Uterus (tissue), 4 donors: Measurements from ENCODE around the gene ERMAP. TPM values are rescaled to one million over a fixed set of nuclear protein-coding genes. Genes with fewer than 3 reads are reported as not detected.
A peak's percentile ranks its signal among the peaks of the same experiment; 100 is the strongest.

Experiments
- DNase-seq, 2 donors: peaks; one replicate each; pipeline ENCODE4 v3.0.0-alpha.2; 2019 to 2020
- H3K27ac ChIP-seq, 2 donors: fragments of 200-600 bp; sonication (generic); 1 replicate in 1 of 2; 2 replicates in 1 of 2; pipeline ENCODE4 v1.5.1; 2016 to 2018
- H3K27me3 ChIP-seq, 2 donors: fragments of 200-600 bp; sonication (generic); one replicate each; pipeline ENCODE4 v1.5.1; 2018 to 2019; ENCODE audit warnings: control low read depth in 1 of 2
- H3K36me3 ChIP-seq, 2 donors: fragments of 200-600 bp; sonication (generic); one replicate each; pipeline ENCODE4 v1.5.1; 2019; ENCODE audit warnings: control low read depth in 1 of 2
- H3K4me1 ChIP-seq, 2 donors: fragments of 200-600 bp; sonication (generic); one replicate each; pipeline ENCODE4 v1.5.1; 2018 to 2019; ENCODE audit warnings: control low read depth in 1 of 2
- H3K4me3 ChIP-seq, 2 donors: fragments of 200-600 bp; sonication (generic); 1 replicate in 1 of 2; 2 replicates in 1 of 2; pipeline ENCODE4 v1.5.1; 2018 to 2019; ENCODE audit warnings: mild to moderate bottlenecking in 1 of 2
- H3K9me3 ChIP-seq, 2 donors: fragments of 200-600 bp; sonication (generic); one replicate each; pipeline ENCODE4 v1.5.1; 2019; ENCODE audit warnings: control low read depth in 1 of 2
- POLR2A ChIP-seq, 2 donors: fragments of 450-650 bp; IDR thresholded peaks; one replicate each; pipeline ENCODE4 v1.6.1; 2016; ENCODE audit warnings: antibody characterized with exemption in 2 of 2, mild to moderate bottlenecking in 1 of 2, moderate library complexity in 1 of 2
- intact Hi-C: fragments of 100-400 bp; cut with DNase I; formaldehyde crosslinking; loops from one replicate; pipeline ENCODE4 v1.15.1; 2023; ENCODE audit warnings: low total_unique reads
- total RNA-seq, 4 donors: library from RNA; depleted of rRNA in 3 of 4; stranded (reverse); fragments of >200 nt in 3 of 4; gene quantifications; one replicate each; pipeline versions ENCODE4 v1.1.0 to v1.2.4, GENCODE V29; 2014 to 2023
- TF ChIP-seq, protein P1 (sequence below), 4 experiments: fragments of 200-600 bp in 2 of 4; fragments of 450-650 bp in 2 of 4; sonication (generic) in 2 of 4; IDR thresholded peaks; one replicate each; pipeline ENCODE4 v1.5.1; 2016 to 2019; ENCODE audit warnings: antibody characterized with exemption in 4 of 4, mild to moderate bottlenecking in 2 of 4, moderate library complexity in 1 of 4
- donor health status: DM: yes; HTN: yes; CAD: no.

The ERMAP gene, protein sequence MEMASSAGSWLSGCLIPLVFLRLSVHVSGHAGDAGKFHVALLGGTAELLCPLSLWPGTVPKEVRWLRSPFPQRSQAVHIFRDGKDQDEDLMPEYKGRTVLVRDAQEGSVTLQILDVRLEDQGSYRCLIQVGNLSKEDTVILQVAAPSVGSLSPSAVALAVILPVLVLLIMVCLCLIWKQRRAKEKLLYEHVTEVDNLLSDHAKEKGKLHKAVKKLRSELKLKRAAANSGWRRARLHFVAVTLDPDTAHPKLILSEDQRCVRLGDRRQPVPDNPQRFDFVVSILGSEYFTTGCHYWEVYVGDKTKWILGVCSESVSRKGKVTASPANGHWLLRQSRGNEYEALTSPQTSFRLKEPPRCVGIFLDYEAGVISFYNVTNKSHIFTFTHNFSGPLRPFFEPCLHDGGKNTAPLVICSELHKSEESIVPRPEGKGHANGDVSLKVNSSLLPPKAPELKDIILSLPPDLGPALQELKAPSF
- total RNA-seq = 10 to 100 TPM in 2 of 4 donors, 1 to 10 TPM in 1, under 1 TPM in 1; 0.59 to 16.0 (median 7.6) TPM

DNA sequence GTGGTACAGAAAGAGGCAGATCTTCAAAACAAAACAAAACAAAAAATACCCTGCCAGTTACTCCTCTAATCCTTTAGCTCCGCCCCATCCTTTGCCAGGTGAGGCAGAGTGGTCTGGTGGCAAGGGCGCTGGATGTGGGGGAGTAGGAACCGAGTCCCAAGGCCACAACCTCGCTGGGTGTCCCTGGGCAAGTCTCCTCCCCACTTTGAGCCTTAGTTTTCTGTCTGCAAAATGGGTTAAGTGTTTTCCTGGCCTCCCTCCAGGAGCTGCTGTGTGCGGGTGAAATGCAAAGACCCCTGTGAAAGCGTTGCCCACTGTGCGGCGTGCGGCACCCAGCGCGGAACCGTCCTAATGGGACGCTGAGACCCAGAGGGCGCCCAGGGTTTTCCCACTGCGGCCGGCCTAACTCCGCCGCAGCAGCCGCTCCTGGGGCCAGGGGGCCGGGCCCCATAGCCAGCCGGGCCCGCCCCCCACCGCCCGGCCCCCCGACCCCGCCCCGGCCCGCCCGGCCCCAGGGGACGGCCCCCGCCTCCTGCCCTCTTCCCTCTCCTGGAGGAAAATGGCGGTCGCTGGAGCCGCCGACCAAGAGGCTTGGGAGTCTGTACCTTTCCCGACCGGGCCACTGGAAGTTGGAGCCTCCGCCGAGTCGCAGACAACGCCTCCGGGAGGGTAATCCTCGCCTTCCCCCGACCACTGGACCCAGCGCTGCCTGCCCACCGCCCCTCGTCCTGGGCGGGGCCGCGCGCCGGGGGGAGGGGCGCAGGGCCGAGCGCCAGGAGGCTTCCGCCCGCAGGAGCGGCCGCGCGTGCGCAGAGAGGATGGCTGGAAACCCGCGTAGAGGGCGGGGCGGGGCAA lies at the start of gene ERMAP, which contains the start of gene SVBP:
TSS of gene ERMAP (plus strand) at position 538 of the 855 bp plus-strand sequence. CDS start 13,327 bp downstream, outside the sequence.
TSS of gene SVBP (minus strand) at position 813 of the 855 bp plus-strand sequence. CDS start 853 bp downstream, outside the sequence.
- intact Hi-C loops = no loop called here
- H3K9me3 ChIP-seq = no peaks in the 10 kb centered on the region
- peak in 1 of 2 donors; percentile 64 for TF ChIP-seq POLR2A (IDR thresholded peaks at IDR 0.05)
- TF ChIP-seq, protein P1, sequence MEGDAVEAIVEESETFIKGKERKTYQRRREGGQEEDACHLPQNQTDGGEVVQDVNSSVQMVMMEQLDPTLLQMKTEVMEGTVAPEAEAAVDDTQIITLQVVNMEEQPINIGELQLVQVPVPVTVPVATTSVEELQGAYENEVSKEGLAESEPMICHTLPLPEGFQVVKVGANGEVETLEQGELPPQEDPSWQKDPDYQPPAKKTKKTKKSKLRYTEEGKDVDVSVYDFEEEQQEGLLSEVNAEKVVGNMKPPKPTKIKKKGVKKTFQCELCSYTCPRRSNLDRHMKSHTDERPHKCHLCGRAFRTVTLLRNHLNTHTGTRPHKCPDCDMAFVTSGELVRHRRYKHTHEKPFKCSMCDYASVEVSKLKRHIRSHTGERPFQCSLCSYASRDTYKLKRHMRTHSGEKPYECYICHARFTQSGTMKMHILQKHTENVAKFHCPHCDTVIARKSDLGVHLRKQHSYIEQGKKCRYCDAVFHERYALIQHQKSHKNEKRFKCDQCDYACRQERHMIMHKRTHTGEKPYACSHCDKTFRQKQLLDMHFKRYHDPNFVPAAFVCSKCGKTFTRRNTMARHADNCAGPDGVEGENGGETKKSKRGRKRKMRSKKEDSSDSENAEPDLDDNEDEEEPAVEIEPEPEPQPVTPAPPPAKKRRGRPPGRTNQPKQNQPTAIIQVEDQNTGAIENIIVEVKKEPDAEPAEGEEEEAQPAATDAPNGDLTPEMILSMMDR (IDR thresholded peaks at IDR 0.05) = peak in 1 of 4 experiments; percentile 9
- DNase-seq = peak; percentile 91 to 94
- peak within 1 kb of the TSS; percentile 64 to 83 for H3K4me3 ChIP-seq
- H3K36me3 ChIP-seq = no peaks in the 10 kb centered on the region
- peak within 1 kb of the TSS; percentile 95 to 98 for H3K27ac ChIP-seq
- H3K27me3 ChIP-seq = no peaks in the 10 kb centered on the region
- H3K4me1 ChIP-seq = peaks cover 0 to 7% of the 10 kb centered on the region in 2 donors

DNA sequence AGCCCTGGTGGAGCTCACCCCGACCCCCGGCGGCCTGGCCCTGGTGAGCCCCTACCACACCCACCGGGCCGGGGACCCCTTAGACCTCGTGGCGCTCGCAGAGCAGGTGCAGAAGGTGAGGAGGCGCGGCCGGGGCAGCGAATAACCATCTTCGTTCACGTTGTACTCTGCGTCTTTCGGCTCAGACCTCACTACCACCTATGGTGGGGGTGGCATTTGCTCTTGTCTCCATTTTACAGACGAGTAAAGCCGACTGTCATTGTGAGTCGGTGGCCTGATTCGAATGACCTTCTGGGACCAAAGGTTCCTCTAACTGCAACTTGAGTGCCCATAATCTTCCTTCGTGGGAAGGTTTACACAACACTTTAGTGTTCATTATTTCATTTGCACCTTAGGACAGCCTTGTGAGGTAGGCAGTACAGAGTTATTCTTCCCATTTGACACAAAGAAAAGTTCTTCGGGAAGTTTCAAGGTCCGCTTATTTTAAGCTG lies 49.4 kb upstream of the ERMAP start:
- Histone ChIP-seq H3K4me3 (peak overlapping the region; percentile 75 to 95), H3K36me3 (no peaks in the 10 kb centered on the region), H3K9me3 (no peaks in the 10 kb centered on the region), H3K4me1 (peaks cover 6 to 13% of the 10 kb centered on the region in 2 donors), H3K27ac (peak overlapping the region; percentile 69 to 86), H3K27me3 (no peaks in the 10 kb centered on the region)
- DNase-seq = no peak
- TF ChIP-seq, protein P1 (IDR thresholded peaks at IDR 0.05) = no peak
- no peak for TF ChIP-seq POLR2A (IDR thresholded peaks at IDR 0.05)
- intact Hi-C loops = no loop called here

DNA sequence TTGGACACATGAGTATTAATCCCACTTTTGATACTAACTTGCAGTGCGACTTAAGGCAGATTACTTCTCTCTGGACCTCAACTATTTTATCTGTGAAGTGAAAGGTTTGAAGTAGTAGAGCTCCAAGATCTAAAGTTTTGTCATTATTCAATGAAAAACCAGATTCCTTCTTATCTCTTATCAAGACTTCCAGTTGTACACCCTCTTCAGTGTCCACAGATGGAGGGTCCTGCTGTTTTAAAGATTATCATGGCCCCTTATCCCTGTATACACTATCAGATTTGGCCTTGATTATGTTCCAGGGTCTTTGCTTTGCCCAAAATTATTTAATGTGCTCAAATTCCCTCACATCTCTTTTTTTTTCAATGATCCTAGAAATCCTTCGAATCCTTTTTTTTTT lies 48.8 kb upstream of the ERMAP start:
- no peak for TF ChIP-seq POLR2A (IDR thresholded peaks at IDR 0.05)
- TF ChIP-seq, protein P1 (IDR thresholded peaks at IDR 0.05) = no peak
- H3K4me1 ChIP-seq = peaks cover 6 to 13% of the 10 kb centered on the region in 2 donors
- H3K27ac ChIP-seq = no peak overlapping the region

DNA sequence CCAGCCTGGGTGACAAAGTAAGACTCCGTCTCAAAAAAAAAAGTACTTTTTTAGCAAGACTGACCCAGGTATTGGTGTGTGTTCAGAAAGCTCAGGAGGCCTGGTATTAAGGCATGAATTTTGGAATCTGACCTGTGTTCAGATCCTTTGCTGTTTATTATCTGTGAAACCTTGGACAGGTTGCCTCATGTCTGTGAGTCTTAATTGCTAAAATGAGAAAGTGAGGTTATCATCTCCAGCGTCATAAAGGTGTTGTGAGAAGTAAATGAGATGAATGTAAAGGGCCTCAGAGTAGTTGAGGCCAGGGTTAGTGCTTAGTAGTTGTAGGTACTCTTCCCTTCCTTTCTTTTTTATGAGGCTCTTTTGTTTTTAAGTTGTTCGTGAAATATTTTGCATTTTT lies 47.1 kb upstream of the ERMAP start:
- no peaks in the 10 kb centered on the region for H3K9me3 ChIP-seq
- no peaks in the 10 kb centered on the region for H3K27me3 ChIP-seq
- no peak overlapping the region for H3K27ac ChIP-seq
- TF ChIP-seq POLR2A (IDR thresholded peaks at IDR 0.05) = no peak
- TF ChIP-seq, protein P1 (IDR thresholded peaks at IDR 0.05) = no peak
- no peak for DNase-seq
- no peak overlapping the region for H3K4me3 ChIP-seq
- H3K36me3 ChIP-seq = no peaks in the 10 kb centered on the region
- intact Hi-C loops = no loop called here
- peaks cover 2 to 13% of the 10 kb centered on the region in 2 donors for H3K4me1 ChIP-seq

More for the DNA sequence above, 48.8 kb upstream of the ERMAP start:
- no peaks in the 10 kb centered on the region for H3K36me3 ChIP-seq
- intact Hi-C loops = no loop called here
- H3K4me3 ChIP-seq = peak overlapping the region; percentile 75 to 95
- no peaks in the 10 kb centered on the region for H3K27me3 ChIP-seq
- no peaks in the 10 kb centered on the region for H3K9me3 ChIP-seq
- no peak for DNase-seq
